Measurements from ENCODE around the gene SNAPIN. TPM values are rescaled to one million over a fixed set of nuclear protein-coding genes. Genes with fewer than 3 reads are reported as not detected.
A peak's percentile ranks its signal among the peaks of the same experiment; 100 is the strongest.

SNAPIN gene
- total and polyA plus RNA-seq, 5 donors from 2014 or later = 21.5 to 120 (median 92.8) TPM

GRCh38 chr1:153652805-153653500, 5.5 kb upstream of the SNAPIN start:
- Histone ChIP-seq H3K36me3 (ENCODE audit: control insufficient read depth, insufficient read depth, low read length) (no peaks in the 10 kb centered on the region), H3K27ac (ENCODE audit: insufficient read depth, low read length, poor library complexity, severe bottlenecking) (no peak overlapping the region)

GRCh38 chr1:153655333-153655732, 3.2 kb upstream of the SNAPIN start:
- Histone ChIP-seq H3K36me3 (ENCODE audit: control insufficient read depth, insufficient read depth, low read length) (no peaks in the 10 kb centered on the region), H3K4me1 (ENCODE audit: control insufficient read depth, insufficient read depth, low read length, poor library complexity, severe bottlenecking) (peaks cover 14% of the 10 kb centered on the region), H3K27me3 (ENCODE audit: control insufficient read depth, insufficient read depth, low read length) (no peaks in the 10 kb centered on the region), H3K9me3 (ENCODE audit: control insufficient read depth in 2 of 2, low read length in 2 of 2) (no peaks in the 10 kb centered on the region), H3K4me3 (ENCODE audit: low read depth, low read length) (no peak overlapping the region), H3K27ac (ENCODE audit: insufficient read depth, low read length, poor library complexity, severe bottlenecking) (no peak overlapping the region)
- H3K4me1 Mint-ChIP-seq = peaks cover 0 to 26% (median 11%) of the 10 kb centered on the region in 4 donors
- no peaks in the 10 kb centered on the region for H3K36me3 Mint-ChIP-seq
- DNase-seq (no peak), ATAC-seq (ENCODE audit: low read depth in 2 of 2) (no peak)
- H3K4me3 Mint-ChIP-seq = no peak overlapping the region
- H3K9me3 Mint-ChIP-seq = no peaks in the 10 kb centered on the region
- no peaks in the 10 kb centered on the region for H3K27me3 Mint-ChIP-seq
- no peak overlapping the region for H3K27ac Mint-ChIP-seq

More at GRCh38 chr1:153652805-153653500, 5.5 kb upstream of the SNAPIN start:
- Mint-ChIP-seq H3K4me1 (peaks cover 4 to 23% (median 15%) of the 10 kb centered on the region in 4 donors), H3K27ac (no peak overlapping the region), H3K27me3 (no peaks in the 10 kb centered on the region), H3K9me3 (no peaks in the 10 kb centered on the region), H3K36me3 (no peaks in the 10 kb centered on the region), H3K4me3 (no peak overlapping the region)
- ATAC-seq (ENCODE audit: low read depth in 2 of 2) (no peak), DNase-seq (no peak)
- Histone ChIP-seq H3K9me3 (ENCODE audit: control insufficient read depth in 2 of 2, low read length in 2 of 2) (no peaks in the 10 kb centered on the region), H3K4me1 (ENCODE audit: control insufficient read depth, insufficient read depth, low read length, poor library complexity, severe bottlenecking) (peaks cover 13% of the 10 kb centered on the region), H3K4me3 (ENCODE audit: low read depth, low read length) (no peak overlapping the region), H3K27me3 (ENCODE audit: control insufficient read depth, insufficient read depth, low read length) (no peaks in the 10 kb centered on the region)

- H3K4me1 Mint-ChIP-seq = peaks cover 7 to 30% (median 13%) of the 10 kb centered on the region in 4 donors
- no peaks in the 10 kb centered on the region for H3K9me3 Mint-ChIP-seq
- H3K4me1 ChIP-seq (ENCODE audit: control insufficient read depth, insufficient read depth, low read length, poor library complexity, severe bottlenecking) = peaks cover 14% of the 10 kb centered on the region
- ATAC-seq (ENCODE audit: low read depth in 2 of 2) = no peak
- H3K27ac Mint-ChIP-seq = peak overlapping the region; percentile 94 to 97 (median 96)
- H3K27me3 Mint-ChIP-seq = no peaks in the 10 kb centered on the region
- peak overlapping the region; percentile 90 for H3K4me3 ChIP-seq (ENCODE audit: low read depth, low read length)
- peaks cover 34% of the 10 kb centered on the region for H3K36me3 ChIP-seq (ENCODE audit: control insufficient read depth, insufficient read depth, low read length)
- H3K36me3 Mint-ChIP-seq = peaks cover 17% of the 10 kb centered on the region
- H3K27me3 ChIP-seq (ENCODE audit: control insufficient read depth, insufficient read depth, low read length) = no peaks in the 10 kb centered on the region
- peak overlapping the region; percentile 88 for H3K27ac ChIP-seq (ENCODE audit: insufficient read depth, low read length, poor library complexity, severe bottlenecking)
- H3K9me3 ChIP-seq (ENCODE audit: control insufficient read depth in 2 of 2, low read length in 2 of 2) = no peaks in the 10 kb centered on the region
- no peak for DNase-seq
- peak overlapping the region; percentile 96 to 99 (median 98) for H3K4me3 Mint-ChIP-seq
These were observed 652 bp downstream of the SNAPIN start for GRCh38 chr1:153659175-153659534.

DNA sequence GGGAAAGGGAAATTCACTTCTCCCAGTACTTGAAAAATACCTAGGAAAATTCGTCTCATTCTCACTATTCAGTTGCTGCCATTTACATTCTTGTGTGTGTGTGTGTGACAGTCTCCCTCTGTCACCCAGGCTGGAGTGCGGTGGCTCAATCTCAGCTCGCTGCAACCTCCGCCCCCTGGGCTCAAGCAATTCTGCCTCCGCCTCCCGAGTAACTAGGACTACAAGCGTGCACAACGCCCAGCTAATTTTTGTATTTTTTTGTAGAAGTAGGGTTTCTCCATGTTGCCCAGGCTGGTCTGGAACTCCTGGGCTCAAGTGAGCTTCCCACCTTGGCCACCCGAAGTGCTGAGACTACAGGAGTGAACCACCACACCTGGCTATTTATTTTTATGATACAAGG, 1.2 kb downstream of the SNAPIN start:
- H3K36me3 Mint-ChIP-seq = peaks cover 20% of the 10 kb centered on the region
- Histone ChIP-seq H3K27me3 (ENCODE audit: control insufficient read depth, insufficient read depth, low read length) (no peaks in the 10 kb centered on the region), H3K27ac (ENCODE audit: insufficient read depth, low read length, poor library complexity, severe bottlenecking) (peak overlapping the region; percentile 88), H3K4me3 (ENCODE audit: low read depth, low read length) (peak overlapping the region; percentile 90), H3K9me3 (ENCODE audit: control insufficient read depth in 2 of 2, low read length in 2 of 2) (no peaks in the 10 kb centered on the region), H3K36me3 (ENCODE audit: control insufficient read depth, insufficient read depth, low read length) (peaks cover 39% of the 10 kb centered on the region), H3K4me1 (ENCODE audit: control insufficient read depth, insufficient read depth, low read length, poor library complexity, severe bottlenecking) (peaks cover 14% of the 10 kb centered on the region)
- peaks cover 7 to 30% (median 13%) of the 10 kb centered on the region in 4 donors for H3K4me1 Mint-ChIP-seq
- no peaks in the 10 kb centered on the region for H3K27me3 Mint-ChIP-seq
- H3K4me3 Mint-ChIP-seq = peak overlapping the region; percentile 96 to 99 (median 98)
- peak overlapping the region in 2 of 3 donors; percentile 94 to 96 for H3K27ac Mint-ChIP-seq
- no peaks in the 10 kb centered on the region for H3K9me3 Mint-ChIP-seq
- DNase-seq (no peak), ATAC-seq (ENCODE audit: low read depth in 2 of 2) (no peak)

- Mint-ChIP-seq H3K4me3 (peak overlapping the region; percentile 16 to 71 (median 50)), H3K9me3 (no peaks in the 10 kb centered on the region), H3K27me3 (no peaks in the 10 kb centered on the region), H3K4me1 (peaks cover 8 to 37% (median 17%) of the 10 kb centered on the region in 4 donors), H3K36me3 (peaks cover 29% of the 10 kb centered on the region), H3K27ac (peak overlapping the region in 2 of 3 donors; percentile 36 to 58)
- Histone ChIP-seq H3K4me3 (ENCODE audit: low read depth, low read length) (no peak overlapping the region), H3K9me3 (ENCODE audit: control insufficient read depth in 2 of 2, low read length in 2 of 2) (no peaks in the 10 kb centered on the region), H3K36me3 (ENCODE audit: control insufficient read depth, insufficient read depth, low read length) (peaks cover 54% of the 10 kb centered on the region), H3K27ac (ENCODE audit: insufficient read depth, low read length, poor library complexity, severe bottlenecking) (no peak overlapping the region), H3K27me3 (ENCODE audit: control insufficient read depth, insufficient read depth, low read length) (no peaks in the 10 kb centered on the region), H3K4me1 (ENCODE audit: control insufficient read depth, insufficient read depth, low read length, poor library complexity, severe bottlenecking) (peaks cover 14% of the 10 kb centered on the region)
- no peak for DNase-seq
- no peak for ATAC-seq (ENCODE audit: low read depth in 2 of 2)
These were observed 2.7 kb downstream of the SNAPIN start for GRCh38 chr1:153661111-153661708.

- DNase-seq (no peak), ATAC-seq (ENCODE audit: low read depth in 2 of 2) (no peak)
- Histone ChIP-seq H3K27me3 (ENCODE audit: control insufficient read depth, insufficient read depth, low read length) (no peaks in the 10 kb centered on the region), H3K9me3 (ENCODE audit: control insufficient read depth in 2 of 2, low read length in 2 of 2) (no peaks in the 10 kb centered on the region), H3K4me3 (ENCODE audit: low read depth, low read length) (no peak overlapping the region), H3K4me1 (ENCODE audit: control insufficient read depth, insufficient read depth, low read length, poor library complexity, severe bottlenecking) (peaks cover 14% of the 10 kb centered on the region), H3K27ac (ENCODE audit: insufficient read depth, low read length, poor library complexity, severe bottlenecking) (no peak overlapping the region), H3K36me3 (ENCODE audit: control insufficient read depth, insufficient read depth, low read length) (peaks cover 65% of the 10 kb centered on the region)
- peak overlapping the region in 2 of 4 donors; percentile 43 to 84 for H3K4me3 Mint-ChIP-seq
- H3K9me3 Mint-ChIP-seq = no peaks in the 10 kb centered on the region
- no peaks in the 10 kb centered on the region for H3K27me3 Mint-ChIP-seq
- no peak overlapping the region for H3K27ac Mint-ChIP-seq
- H3K36me3 Mint-ChIP-seq = peaks cover 29% of the 10 kb centered on the region
- H3K4me1 Mint-ChIP-seq = peaks cover 8 to 33% (median 16%) of the 10 kb centered on the region in 4 donors
These were observed 3.8 kb downstream of the SNAPIN start for GRCh38 chr1:153662269-153662668.

GRCh38 chr1:153663211-153663610, 4.7 kb downstream of the SNAPIN start:
- Mint-ChIP-seq H3K27me3 (no peaks in the 10 kb centered on the region), H3K27ac (no peak overlapping the region), H3K4me1 (peaks cover 12 to 31% (median 21%) of the 10 kb centered on the region in 4 donors), H3K9me3 (no peaks in the 10 kb centered on the region), H3K4me3 (peak overlapping the region in 1 of 4 donors; percentile 43), H3K36me3 (peaks cover 37% of the 10 kb centered on the region)
- DNase-seq = no peak
- Histone ChIP-seq H3K4me1 (ENCODE audit: control insufficient read depth, insufficient read depth, low read length, poor library complexity, severe bottlenecking) (peaks cover 14% of the 10 kb centered on the region), H3K27me3 (ENCODE audit: control insufficient read depth, insufficient read depth, low read length) (no peaks in the 10 kb centered on the region), H3K9me3 (ENCODE audit: control insufficient read depth in 2 of 2, low read length in 2 of 2) (no peaks in the 10 kb centered on the region), H3K27ac (ENCODE audit: insufficient read depth, low read length, poor library complexity, severe bottlenecking) (no peak overlapping the region), H3K36me3 (ENCODE audit: control insufficient read depth, insufficient read depth, low read length) (peaks cover 74% of the 10 kb centered on the region), H3K4me3 (ENCODE audit: low read depth, low read length) (no peak overlapping the region)
- ATAC-seq (ENCODE audit: low read depth in 2 of 2) = no peak

All from CD4-positive, CD25-positive, alpha-beta regulatory T cell (primary cell).